CD4-positive, alpha-beta T cell treated with Interleukin-21 for 1 hour (primary cell): Measurements from ENCODE around the gene TXNDC16.
A peak's percentile ranks its signal among the peaks of the same experiment; 100 is the strongest.
"Not testable (repeated sequence)": the region's sequence is repeated elsewhere in the genome, so short reads cannot be mapped to it uniquely, and the experiment has no call there.

Experiments
- DNase-seq: peaks from one replicate; pipeline ENCODE4 v3.0.0-alpha.2; 2020

Gene TXNDC16

GRCh38 chr14:52536269-52536668, 16.0 kb downstream of the TXNDC16 start:
- DNase-seq, result no peak

GRCh38 chr14:52531481-52531880, 20.8 kb downstream of the TXNDC16 start:
- no peak for DNase-seq

- DNase-seq, result no peak
Observed at GRCh38 chr14:52527052-52527451, 25.3 kb downstream of the TXNDC16 start.

DNA sequence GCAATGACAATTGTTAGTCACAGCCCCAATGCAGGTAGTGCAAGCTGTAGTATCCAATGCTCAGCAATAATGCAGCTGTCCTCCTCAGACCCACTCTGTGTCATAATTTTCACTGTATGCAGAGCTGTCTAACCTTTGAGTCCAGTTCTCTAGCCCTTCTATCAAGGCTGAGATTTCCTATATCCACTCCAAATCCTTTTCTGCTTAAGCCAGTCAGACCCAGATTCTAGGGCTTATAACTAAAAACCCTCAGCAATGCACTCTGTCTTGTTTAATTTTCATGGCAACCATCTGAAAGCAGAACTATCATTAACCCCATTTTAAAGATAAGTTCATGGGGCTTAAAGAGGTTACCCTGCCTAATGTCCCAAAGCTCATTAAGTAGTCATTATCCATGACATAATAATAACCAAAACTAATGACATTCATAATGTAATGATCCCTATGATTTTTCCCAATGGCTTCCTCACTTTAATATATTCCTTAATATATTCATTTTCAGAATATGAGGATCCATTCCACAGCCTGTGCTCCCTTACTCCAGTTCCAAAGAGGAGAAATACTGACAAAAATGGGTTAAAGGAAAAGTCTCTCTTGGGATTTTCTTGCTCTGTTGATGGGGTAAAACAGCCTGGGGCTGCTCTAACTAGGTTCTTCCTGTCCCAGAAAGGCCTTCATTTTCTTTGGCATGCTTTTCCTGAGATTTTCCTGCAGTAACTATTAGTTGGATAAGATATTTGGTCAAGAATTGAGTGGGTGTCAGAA, 29.5 kb downstream of the TXNDC16 start:
- no peak for DNase-seq

- DNase-seq, result no peak
Observed at GRCh38 chr14:52522033-52522432, 30.3 kb downstream of the TXNDC16 start.

- no peak for DNase-seq
Observed at GRCh38 chr14:52514046-52514811, 38.1 kb downstream of the TXNDC16 start.

- DNase-seq, result no peak
Observed at GRCh38 chr14:52513249-52513648, 39.1 kb downstream of the TXNDC16 start.

DNA sequence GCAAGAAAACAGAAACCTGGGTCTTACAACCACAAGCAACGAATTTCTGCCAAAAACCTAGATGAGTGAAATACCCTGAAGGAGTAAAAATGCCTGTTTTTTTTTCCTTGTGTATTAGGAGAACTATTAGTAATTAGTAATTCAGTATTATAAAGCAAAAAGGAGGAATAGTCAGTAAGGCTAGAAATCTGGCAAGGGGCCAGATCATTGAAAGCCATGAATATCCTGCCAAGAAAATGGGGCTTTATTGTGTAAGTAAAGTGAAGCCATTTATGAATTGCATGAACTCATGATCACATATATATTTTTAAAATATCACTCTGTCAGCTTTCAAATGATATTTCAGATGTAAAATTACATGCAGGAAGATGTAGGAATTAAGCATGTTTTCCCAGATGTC, 57.9 kb downstream of the TXNDC16 start:
- no peak for DNase-seq

GRCh38 chr14:52485350-52485960, 66.8 kb downstream of the TXNDC16 start:
- DNase-seq, result no peak

- DNase-seq, result no peak
Observed at GRCh38 chr14:52481864-52482263, 70.4 kb downstream of the TXNDC16 start.

- peak; percentile 72 for DNase-seq
Observed at GRCh38 chr14:52473557-52473956, 78.7 kb downstream of the TXNDC16 start.

DNA sequence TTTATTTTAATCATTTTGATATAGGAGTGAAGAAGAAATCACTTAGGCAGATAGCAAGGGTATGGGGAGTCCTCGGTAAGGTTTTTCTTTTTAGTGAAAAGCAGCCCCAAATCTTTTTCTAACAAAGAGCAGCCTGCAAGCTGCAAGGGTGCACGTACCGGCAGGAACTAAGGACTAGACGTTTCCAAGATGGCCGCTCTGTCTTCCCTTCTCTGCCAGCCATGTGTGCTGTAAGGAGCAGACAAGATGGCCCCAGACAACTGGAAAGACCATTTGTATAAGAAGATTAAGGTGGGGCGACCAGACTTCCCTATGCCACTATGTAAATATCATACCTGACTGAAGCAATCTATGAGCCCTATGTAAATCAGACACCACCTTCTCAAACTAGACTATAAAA, 79.6 kb downstream of the TXNDC16 start:
- no peak for DNase-seq

- DNase-seq, result not testable (repeated sequence)
Observed at GRCh38 chr14:52472251-52472650, 80.1 kb downstream of the TXNDC16 start.

DNA sequence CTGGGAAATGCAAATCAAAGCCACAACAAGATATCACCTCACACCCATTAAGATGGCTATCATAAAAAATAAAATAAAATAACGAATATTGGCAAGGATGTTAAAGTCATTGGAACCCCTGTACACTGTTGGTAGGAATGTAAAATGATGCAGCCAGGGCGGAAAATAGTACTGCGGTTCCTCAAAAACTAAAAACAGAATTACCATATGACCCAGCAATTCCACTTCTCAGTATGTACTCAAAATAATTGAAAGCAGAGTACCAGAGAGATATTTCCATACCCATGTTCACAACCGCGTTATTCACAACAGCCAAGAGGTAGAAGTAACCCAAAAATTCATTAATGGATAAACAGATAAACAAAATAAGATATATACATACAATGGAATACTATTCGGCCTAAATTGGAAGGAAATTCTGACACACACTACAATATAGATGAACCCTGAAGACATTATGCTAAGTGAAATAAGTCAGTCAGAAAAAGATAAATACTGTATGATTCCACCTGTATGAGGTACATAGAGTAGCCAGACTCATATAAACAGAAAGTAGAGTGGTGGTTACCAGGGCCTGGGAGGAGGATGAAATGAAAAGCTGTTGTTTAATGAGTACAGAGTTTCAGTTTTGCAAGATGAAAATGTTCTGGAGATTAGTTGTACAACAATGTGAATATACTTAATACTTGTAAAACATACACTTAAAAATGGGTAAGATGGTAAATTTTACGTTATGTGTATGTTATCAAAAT, 84.6 kb downstream of the TXNDC16 start:
- no peak for DNase-seq

- no peak for DNase-seq
Observed at GRCh38 chr14:52464175-52464574, 88.1 kb downstream of the TXNDC16 start.

GRCh38 chr14:52463375-52463774, 88.9 kb downstream of the TXNDC16 start:
- no peak for DNase-seq

DNA sequence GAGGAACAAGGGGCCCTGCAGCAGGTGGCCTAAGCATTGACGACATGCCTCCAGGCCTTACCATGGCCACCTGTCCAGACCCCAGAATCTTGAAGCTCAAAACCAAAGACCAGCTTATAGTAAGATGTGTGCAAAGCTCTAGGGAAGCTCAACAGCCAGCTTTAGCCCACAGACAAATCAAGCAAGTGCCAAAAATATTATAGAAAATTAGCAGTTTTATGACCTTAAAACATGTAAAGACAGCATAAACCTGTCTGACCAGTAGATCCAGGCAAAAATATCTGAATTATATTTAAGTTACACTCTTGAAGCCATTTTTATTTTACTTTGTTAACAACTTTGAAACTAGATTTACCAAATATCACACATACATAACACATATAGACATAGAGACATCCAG, 90.6 kb downstream of the TXNDC16 start:
- no peak for DNase-seq

DNA sequence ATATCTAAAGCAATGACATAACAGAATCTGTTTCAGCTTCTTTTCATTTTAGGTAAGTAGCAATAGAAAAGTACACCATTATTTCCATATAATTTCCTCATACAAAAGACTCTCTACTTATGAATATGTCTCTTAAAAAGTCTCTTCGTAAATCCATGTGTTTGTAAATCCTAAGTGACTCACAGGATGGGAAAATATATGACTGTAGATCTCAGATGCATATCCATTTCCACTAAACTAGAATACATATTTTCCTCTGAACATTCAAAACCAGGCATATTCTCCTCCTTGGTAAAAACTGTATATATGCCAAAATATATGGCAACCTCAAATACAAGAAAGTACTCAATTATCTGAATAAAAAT, 93.6 kb downstream of the TXNDC16 start:
- no peak for DNase-seq

DNA sequence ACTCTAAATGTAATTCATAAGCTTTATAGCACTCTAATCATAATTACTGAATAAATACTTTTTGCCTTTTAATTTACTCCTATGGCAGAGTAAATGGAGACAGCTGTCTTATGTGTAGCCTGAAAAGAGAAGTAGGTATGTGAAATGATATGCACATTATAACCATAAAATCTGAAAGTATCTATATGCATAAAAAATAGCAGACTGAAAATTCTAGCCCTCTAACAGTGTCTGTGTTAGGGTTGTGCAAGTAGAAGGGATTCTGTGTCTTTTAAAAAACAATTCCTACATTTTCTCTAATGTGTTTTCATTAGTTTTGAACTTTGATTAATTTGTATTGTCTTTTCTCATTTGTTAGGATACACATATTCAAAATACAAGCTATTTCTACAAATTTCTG, 94.9 kb downstream of the TXNDC16 start:
- DNase-seq, result no peak

DNA sequence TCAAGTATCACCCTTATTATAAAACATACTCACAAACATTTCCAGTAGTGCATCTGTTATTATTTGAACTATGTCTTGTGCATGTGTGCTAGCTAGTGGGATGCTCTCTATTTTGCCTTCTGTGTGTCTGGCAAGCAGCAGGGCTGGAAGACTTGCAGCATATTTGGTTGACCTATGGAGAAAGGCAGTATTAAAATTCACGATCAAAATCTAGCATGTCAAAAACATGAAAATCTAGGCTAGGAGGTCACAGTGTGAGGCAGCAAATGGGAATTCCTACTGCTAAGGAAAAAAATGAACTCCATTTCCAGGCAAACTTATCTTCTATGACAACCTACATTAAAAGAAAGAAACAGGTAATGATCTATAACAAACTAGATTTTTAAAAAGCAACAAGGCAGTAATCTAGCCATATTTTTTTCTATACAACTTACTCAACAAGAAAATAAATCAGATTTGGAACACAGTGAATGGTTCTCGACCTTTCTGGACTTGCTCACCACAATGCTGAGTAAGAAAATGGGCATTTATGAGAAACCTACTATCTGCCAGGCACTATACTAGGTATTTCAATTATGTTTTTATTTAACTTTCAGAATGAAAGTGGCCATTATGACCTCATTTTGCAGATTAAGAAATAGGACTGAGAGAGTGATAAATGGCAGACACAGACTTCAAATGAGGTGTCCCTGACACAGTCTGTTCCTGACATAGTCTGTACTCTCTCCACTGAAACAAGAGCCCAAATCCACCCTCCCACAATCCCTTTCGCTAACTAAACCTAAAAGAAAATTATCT, 96.8 kb downstream of the TXNDC16 start:
- no peak for DNase-seq

DNA sequence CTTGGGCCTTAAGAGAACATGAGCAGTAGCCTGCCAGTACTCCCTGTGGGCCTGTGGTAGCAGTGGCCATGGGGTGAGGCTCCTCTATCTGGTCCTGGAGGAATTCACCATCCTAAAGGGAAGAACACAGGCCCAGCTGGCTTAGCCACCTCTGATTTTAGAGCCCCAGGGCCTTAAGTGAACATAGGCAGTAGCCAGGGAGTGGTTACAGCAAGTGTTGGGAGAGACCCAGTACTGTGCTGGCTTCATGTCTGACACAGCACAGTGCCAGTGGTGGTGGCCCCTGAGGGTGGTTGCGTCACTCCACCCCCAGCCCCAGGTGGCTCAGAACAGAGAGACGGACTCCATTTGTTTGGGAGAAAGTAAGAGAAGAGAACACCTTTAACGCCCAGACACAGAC, 105.1 kb downstream of the TXNDC16 start:
- DNase-seq, result no peak

GRCh38 chr14:52446355-52446754, 106.0 kb downstream of the TXNDC16 start:
- DNase-seq, result no peak
